Stimulated activated naive B cell treated with anti-CD40 and anti-IgM and Interleukin-4, amounts not matched to agents 10 μg/mL and 1 μg/mL and 100 μg/mL, for 72 hours (primary cell): ENCODE data around the gene NT5C3B.
A peak's percentile ranks its signal among the peaks of the same experiment; 100 is the strongest.

Source experiments
- ATAC-seq, 2 donors: fragments of 150-1000 bp; cut with Tn5 transposase; replicated peaks; 2 replicates each; pipeline ENCODE4 v1.10.0; 2021; ENCODE audit warnings: moderate library complexity in 1 of 2
- DNase-seq: peaks from one replicate; pipeline ENCODE4 v3.0.0; 2021
- H3K27ac Mint-ChIP-seq: one replicate; pipeline ENCODE4 v1.8.0; 2022; ENCODE audit warnings: mild to moderate bottlenecking, mixed read lengths
- H3K27me3 Mint-ChIP-seq, 2 donors: one replicate each; pipeline ENCODE4 v1.8.0; 2022; ENCODE audit warnings: mixed read lengths in 2 of 2
- H3K36me3 Mint-ChIP-seq, 2 donors: one replicate each; pipeline ENCODE4 v1.8.0; 2022; ENCODE audit warnings: mixed read lengths in 2 of 2, mild to moderate bottlenecking in 1 of 2
- H3K4me1 Mint-ChIP-seq, 2 donors: one replicate each; pipeline ENCODE4 v1.8.0; 2022; ENCODE audit warnings: mixed read lengths in 2 of 2, mild to moderate bottlenecking in 1 of 2
- H3K4me3 Mint-ChIP-seq, 2 donors: one replicate each; pipeline ENCODE4 v1.8.0; 2022; ENCODE audit warnings: mild to moderate bottlenecking in 2 of 2, mixed read lengths in 2 of 2, moderate library complexity in 1 of 2
- H3K9me3 Mint-ChIP-seq, 2 donors: one replicate each; pipeline ENCODE4 v1.8.0; 2022; ENCODE audit warnings: mixed read lengths in 2 of 2, mild to moderate bottlenecking in 1 of 2

The NT5C3B gene

GRCh38 chr17:41825175-41825845, 10.7 kb downstream of the NT5C3B start:
- peaks cover 23 to 29% of the 10 kb centered on the region in 2 donors for H3K36me3 Mint-ChIP-seq
- DNase-seq (no peak), ATAC-seq (no peak)
- H3K27me3 Mint-ChIP-seq = peaks cover 0 to 6% of the 10 kb centered on the region in 2 donors
- H3K27ac Mint-ChIP-seq = peak overlapping the region; percentile 47
- H3K4me3 Mint-ChIP-seq = no peak overlapping the region
- peaks cover 0 to 6% of the 10 kb centered on the region in 2 donors for H3K4me1 Mint-ChIP-seq
- H3K9me3 Mint-ChIP-seq = no peaks in the 10 kb centered on the region

- no peak for ATAC-seq
- Mint-ChIP-seq H3K4me3 (no peak overlapping the region), H3K9me3 (no peaks in the 10 kb centered on the region), H3K36me3 (peaks cover 14 to 19% of the 10 kb centered on the region in 2 donors), H3K27me3 (peaks cover 0 to 15% of the 10 kb centered on the region in 2 donors), H3K27ac (peak overlapping the region; percentile 31), H3K4me1 (peaks cover 4 to 6% of the 10 kb centered on the region in 2 donors)
- DNase-seq = no peak
Measured at GRCh38 chr17:41824086-41824485, 11.9 kb downstream of the NT5C3B start.

- Mint-ChIP-seq H3K27ac (peak overlapping the region; percentile 31), H3K27me3 (peaks cover 0 to 15% of the 10 kb centered on the region in 2 donors), H3K9me3 (no peaks in the 10 kb centered on the region), H3K36me3 (peaks cover 10 to 13% of the 10 kb centered on the region in 2 donors), H3K4me3 (no peak overlapping the region), H3K4me1 (peaks cover 4 to 6% of the 10 kb centered on the region in 2 donors)
- no peak for DNase-seq
- no peak for ATAC-seq
Measured at GRCh38 chr17:41823580-41823979, 12.5 kb downstream of the NT5C3B start.

- peaks cover 6% of the 10 kb centered on the region in 2 donors for H3K4me1 Mint-ChIP-seq
- peaks cover 8 to 12% of the 10 kb centered on the region in 2 donors for H3K36me3 Mint-ChIP-seq
- DNase-seq = no peak
- H3K27me3 Mint-ChIP-seq = peaks cover 0 to 19% of the 10 kb centered on the region in 2 donors
- no peaks in the 10 kb centered on the region for H3K9me3 Mint-ChIP-seq
- no peak for ATAC-seq
- no peak overlapping the region for H3K27ac Mint-ChIP-seq
- H3K4me3 Mint-ChIP-seq = no peak overlapping the region
Measured at GRCh38 chr17:41823141-41823524, 12.9 kb downstream of the NT5C3B start.

GRCh38 chr17:41822216-41823140, 13.6 kb downstream of the NT5C3B start:
- Mint-ChIP-seq H3K4me1 (peaks cover 6 to 7% of the 10 kb centered on the region in 2 donors), H3K9me3 (no peaks in the 10 kb centered on the region), H3K27me3 (peaks cover 0 to 21% of the 10 kb centered on the region in 2 donors), H3K27ac (peak overlapping the region; percentile 3), H3K4me3 (no peak overlapping the region), H3K36me3 (peaks cover 8 to 12% of the 10 kb centered on the region in 2 donors)
- DNase-seq (no peak), ATAC-seq (no peak)

GRCh38 chr17:41821776-41822175, 14.3 kb downstream of the NT5C3B start:
- DNase-seq (no peak), ATAC-seq (no peak)
- Mint-ChIP-seq H3K9me3 (no peaks in the 10 kb centered on the region), H3K27me3 (peaks cover 0 to 21% of the 10 kb centered on the region in 2 donors), H3K27ac (no peak overlapping the region), H3K4me1 (peaks cover 6 to 7% of the 10 kb centered on the region in 2 donors), H3K36me3 (peaks cover 8 to 12% of the 10 kb centered on the region in 2 donors), H3K4me3 (no peak overlapping the region)

- Mint-ChIP-seq H3K9me3 (no peaks in the 10 kb centered on the region), H3K4me1 (peaks cover 9 to 10% of the 10 kb centered on the region in 2 donors), H3K27ac (no peak overlapping the region), H3K36me3 (peaks cover 0 to 1% of the 10 kb centered on the region in 2 donors), H3K27me3 (peaks cover 5 to 27% of the 10 kb centered on the region in 2 donors), H3K4me3 (no peak overlapping the region)
- no peak for ATAC-seq
- DNase-seq = no peak
Measured at GRCh38 chr17:41818024-41818423, 18.0 kb downstream of the NT5C3B start.

- ATAC-seq (no peak), DNase-seq (no peak)
- H3K4me1 Mint-ChIP-seq = peaks cover 16 to 17% of the 10 kb centered on the region in 2 donors
- H3K9me3 Mint-ChIP-seq = no peaks in the 10 kb centered on the region
- H3K4me3 Mint-ChIP-seq = no peak overlapping the region
- no peak overlapping the region for H3K27ac Mint-ChIP-seq
- H3K36me3 Mint-ChIP-seq = no peaks in the 10 kb centered on the region
- peaks cover 12 to 37% of the 10 kb centered on the region in 2 donors for H3K27me3 Mint-ChIP-seq
Measured at GRCh38 chr17:41816637-41817320, 19.3 kb downstream of the NT5C3B start.

GRCh38 chr17:41814195-41814594, 21.8 kb downstream of the NT5C3B start:
- ATAC-seq (no peak), DNase-seq (no peak)
- Mint-ChIP-seq H3K9me3 (no peaks in the 10 kb centered on the region), H3K27me3 (peaks cover 20 to 38% of the 10 kb centered on the region in 2 donors), H3K4me1 (peaks cover 18 to 25% of the 10 kb centered on the region in 2 donors), H3K27ac (no peak overlapping the region), H3K4me3 (no peak overlapping the region), H3K36me3 (no peaks in the 10 kb centered on the region)

- Mint-ChIP-seq H3K4me1 (peaks cover 18 to 25% of the 10 kb centered on the region in 2 donors), H3K4me3 (no peak overlapping the region), H3K27ac (no peak overlapping the region), H3K9me3 (no peaks in the 10 kb centered on the region), H3K36me3 (no peaks in the 10 kb centered on the region), H3K27me3 (peaks cover 20 to 39% of the 10 kb centered on the region in 2 donors)
- ATAC-seq = no peak
- no peak for DNase-seq
Measured at GRCh38 chr17:41813699-41814124, 22.3 kb downstream of the NT5C3B start.

GRCh38 chr17:41813152-41813680, 22.8 kb downstream of the NT5C3B start:
- Mint-ChIP-seq H3K27ac (no peak overlapping the region), H3K36me3 (no peaks in the 10 kb centered on the region), H3K4me3 (peak overlapping the region; percentile 88 to 92), H3K27me3 (peaks cover 20 to 36% of the 10 kb centered on the region in 2 donors), H3K9me3 (no peaks in the 10 kb centered on the region), H3K4me1 (peaks cover 16 to 25% of the 10 kb centered on the region in 2 donors)
- ATAC-seq (no peak), DNase-seq (no peak)

GRCh38 chr17:41812381-41813151, 23.5 kb downstream of the NT5C3B start, which contains the start of gene FKBP10:
Gene FKBP10, plus strand, starts transcription at chr17:41813004. Its CDS starts 31 bp downstream, at chr17:41813035.
- peak; percentile 20 for DNase-seq
- peak; percentile 23 for ATAC-seq
- Mint-ChIP-seq H3K9me3 (no peaks in the 10 kb centered on the region), H3K27ac (peak within 1 kb of the TSS; percentile 56), H3K36me3 (no peaks in the 10 kb centered on the region), H3K27me3 (peaks cover 20 to 33% of the 10 kb centered on the region in 2 donors), H3K4me3 (peak within 1 kb of the TSS; percentile 88 to 92), H3K4me1 (peaks cover 14 to 25% of the 10 kb centered on the region in 2 donors)
